OCI-LY1 (cell line): ENCODE measurements around the gene MYO15A.

ENCODE experiments used
- CTCF ChIP-seq: fragments of 200-600 bp; sonication (generic), shearing (Covaris generic); IDR thresholded peaks from 2 replicates; pipeline ENCODE4 v1.5.1; 2017; ENCODE audit warnings: mild to moderate bottlenecking, antibody characterized with exemption, low read length, moderate library complexity, mixed read lengths
- EZH2 ChIP-seq: fragments of 200-600 bp; sonication (generic), shearing (Covaris generic); IDR thresholded peaks from 2 replicates; pipeline ENCODE4 v1.8.0; 2017; ENCODE audit warnings: borderline replicate concordance, mixed run types, mild to moderate bottlenecking, antibody characterized with exemption, low read length, moderate library complexity, mixed read lengths

- TF ChIP-seq CTCF: no peak
- TF ChIP-seq EZH2: no peak
Measured at GRCh38 chr17:18119166-18119745, 10.7 kb downstream of the MYO15A start.
